Measurements from ENCODE around the gene OXSR1. TPM values are rescaled to one million over a fixed set of nuclear protein-coding genes. Genes with fewer than 3 reads are reported as not detected.

Gene OXSR1
- total and polyA plus RNA-seq, 3 experiments from 2014 or later: 16.4 to 60.0 (median 56.3) TPM

DNA sequence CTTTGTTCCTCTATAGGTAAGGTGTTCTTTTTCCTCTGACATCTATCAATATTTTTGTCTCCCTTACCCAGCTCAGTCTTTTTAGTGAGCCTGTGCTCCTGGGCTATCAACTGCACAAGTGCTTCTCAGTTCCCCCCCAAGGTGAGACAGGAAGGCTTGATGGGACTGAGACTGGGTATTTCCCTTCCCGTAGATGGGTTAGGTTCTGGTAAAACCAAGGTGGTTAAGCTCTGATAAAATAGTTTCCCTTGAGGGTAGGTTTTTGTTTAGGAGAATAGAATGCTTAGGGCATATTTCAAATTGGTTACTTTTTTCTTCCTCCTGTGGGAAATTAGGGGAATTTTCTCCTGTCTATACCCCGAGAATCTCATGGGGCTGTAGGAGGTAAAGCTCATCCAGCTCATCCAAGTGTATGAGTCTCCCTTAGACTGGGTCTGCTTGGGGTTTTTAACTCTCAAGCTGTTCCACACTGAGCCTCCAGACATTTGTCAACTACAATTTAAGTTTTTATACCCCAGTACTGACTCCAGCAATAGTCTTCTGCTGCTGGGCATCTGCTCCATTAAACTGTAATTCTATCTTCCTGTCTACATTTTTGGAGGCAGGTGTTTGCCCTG is 44.9 kb downstream of the OXSR1 start:
- Mint-ChIP-seq H3K4me3 (peak overlapping the region in 5 of 7 donors; percentile 7 to 47 (median 38)), H3K4me1 (peaks cover 51 to 86% (median 78%) of the 10 kb centered on the region in 3 donors), H3K27me3 (no peaks in the 10 kb centered on the region), H3K9me3 (no peaks in the 10 kb centered on the region), H3K36me3 (peaks cover 3 to 25% (median 8%) of the 10 kb centered on the region in 3 donors), H3K27ac (peak overlapping the region in 6 of 8 donors; percentile 10 to 82 (median 54))
- Histone ChIP-seq H3K27ac (ENCODE audit: low read depth, low read length) (no peak overlapping the region), H3K4me3 (ENCODE audit: low read length) (no peak overlapping the region), H3K4me1 (ENCODE audit: insufficient read depth, low read length) (no peaks in the 10 kb centered on the region), H3K36me3 (ENCODE audit: insufficient read depth, low read length) (no peaks in the 10 kb centered on the region), H3K27me3 (ENCODE audit: insufficient read depth, low read length, poor library complexity, severe bottlenecking) (no peaks in the 10 kb centered on the region), H3K9me3 (ENCODE audit: low read length) (no peaks in the 10 kb centered on the region)
- CTCF ChIA-PET: interaction anchor here (0.8 kb wide), 1 partner anchor 18 kb away, joined by 3 read pairs; no protein-coding TSS in a partner anchor
- POLR2A ChIA-PET: no interaction called here
- DNase-seq: no peak

DNA sequence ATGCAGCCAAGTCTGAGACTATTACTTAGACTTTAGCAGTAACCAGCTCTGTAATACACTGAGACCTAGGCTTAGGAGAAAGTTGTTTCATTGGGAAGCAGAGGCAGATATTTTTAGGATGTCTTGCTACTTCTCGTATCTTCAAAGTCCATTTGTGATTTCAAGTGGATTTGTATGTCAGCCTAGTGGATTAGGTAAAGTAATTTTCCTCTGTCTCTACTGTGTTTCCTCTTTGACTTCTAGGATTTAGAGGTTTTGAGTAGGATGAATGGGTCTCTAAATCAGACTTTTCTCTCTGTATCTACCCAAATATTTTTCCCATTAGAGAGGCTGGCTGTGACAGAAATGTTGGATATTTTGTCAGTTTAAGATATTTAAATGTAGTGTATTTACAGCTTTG is 46.8 kb downstream of the OXSR1 start:
- H3K27me3 ChIP-seq (ENCODE audit: insufficient read depth, low read length, poor library complexity, severe bottlenecking): no peaks in the 10 kb centered on the region
- no peak overlapping the region for H3K4me3 ChIP-seq (ENCODE audit: low read length)
- no peak overlapping the region for H3K4me3 Mint-ChIP-seq
- no peaks in the 10 kb centered on the region for H3K27me3 Mint-ChIP-seq
- ChIA-PET POLR2A (no interaction called here), CTCF (no interaction called here)
- H3K36me3 Mint-ChIP-seq: peaks cover 3 to 35% (median 15%) of the 10 kb centered on the region in 3 donors
- peaks cover 43 to 77% (median 72%) of the 10 kb centered on the region in 3 donors for H3K4me1 Mint-ChIP-seq
- H3K27ac ChIP-seq (ENCODE audit: low read depth, low read length): no peak overlapping the region
- peaks cover 6% of the 10 kb centered on the region for H3K36me3 ChIP-seq (ENCODE audit: insufficient read depth, low read length)
- no peaks in the 10 kb centered on the region for H3K9me3 ChIP-seq (ENCODE audit: low read length)
- no peaks in the 10 kb centered on the region for H3K9me3 Mint-ChIP-seq
- no peaks in the 10 kb centered on the region for H3K4me1 ChIP-seq (ENCODE audit: insufficient read depth, low read length)
- no peak for DNase-seq
- peak overlapping the region in 2 of 8 donors; percentile 13 to 32 for H3K27ac Mint-ChIP-seq

DNA sequence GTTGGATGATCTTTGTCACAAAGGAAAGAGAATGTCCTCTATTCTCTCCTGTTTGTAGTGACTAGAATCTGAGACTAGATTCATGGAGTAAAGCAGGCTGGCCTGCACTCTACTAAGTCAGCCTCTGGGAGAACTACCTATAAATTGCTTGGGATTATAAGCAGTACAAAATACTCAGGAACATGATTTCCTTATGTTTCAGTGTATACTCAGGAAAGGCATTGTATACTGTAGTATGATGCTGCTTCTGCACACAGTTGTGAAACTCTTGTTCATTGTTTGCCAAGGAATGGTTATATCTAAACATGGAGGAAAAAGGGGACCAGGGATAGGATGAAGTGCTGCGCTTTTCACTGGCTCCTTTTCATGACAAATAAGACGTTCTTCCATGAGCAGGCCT is 49.2 kb downstream of the OXSR1 start:
- CTCF ChIA-PET: no interaction called here
- Mint-ChIP-seq H3K36me3 (peaks cover 0 to 37% (median 17%) of the 10 kb centered on the region in 3 donors), H3K9me3 (no peaks in the 10 kb centered on the region), H3K4me3 (no peak overlapping the region), H3K27ac (no peak overlapping the region), H3K4me1 (peaks cover 33 to 73% (median 70%) of the 10 kb centered on the region in 3 donors), H3K27me3 (no peaks in the 10 kb centered on the region)
- Histone ChIP-seq H3K36me3 (ENCODE audit: insufficient read depth, low read length) (peaks cover 6% of the 10 kb centered on the region), H3K4me3 (ENCODE audit: low read length) (no peak overlapping the region), H3K9me3 (ENCODE audit: low read length) (no peaks in the 10 kb centered on the region), H3K4me1 (ENCODE audit: insufficient read depth, low read length) (no peaks in the 10 kb centered on the region), H3K27ac (ENCODE audit: low read depth, low read length) (no peak overlapping the region), H3K27me3 (ENCODE audit: insufficient read depth, low read length, poor library complexity, severe bottlenecking) (no peaks in the 10 kb centered on the region)
- POLR2A ChIA-PET: no interaction called here
- DNase-seq: no peak

DNA sequence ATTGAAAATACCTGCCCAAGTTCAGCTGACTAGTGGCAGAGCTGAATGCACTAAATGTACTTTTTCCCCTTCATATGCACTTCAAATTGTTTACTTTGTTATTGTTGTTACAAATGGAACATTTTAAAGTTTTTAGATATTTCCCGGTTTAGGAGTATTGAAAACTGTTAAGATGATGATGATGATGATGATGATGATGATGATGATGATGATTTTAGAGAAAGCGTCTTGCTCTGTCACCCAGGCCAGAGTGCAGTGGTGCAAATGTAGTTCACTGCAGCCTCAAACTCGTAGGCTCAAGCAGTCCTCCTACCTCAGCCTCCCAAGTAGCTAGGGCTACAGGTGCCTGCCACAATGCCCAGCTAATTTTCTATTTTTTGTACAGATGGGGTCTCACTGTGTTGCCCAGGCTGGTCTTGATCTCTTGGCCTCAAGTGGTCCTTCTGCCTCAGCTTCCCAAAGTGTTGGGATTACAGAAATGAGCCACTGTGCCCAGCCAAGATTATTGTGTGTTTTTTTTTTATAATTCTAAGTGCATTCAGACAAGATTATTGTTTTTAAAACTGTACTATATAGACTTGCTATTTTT is 54.4 kb downstream of the OXSR1 start:
- Histone ChIP-seq H3K27me3 (ENCODE audit: insufficient read depth, low read length, poor library complexity, severe bottlenecking) (no peaks in the 10 kb centered on the region), H3K9me3 (ENCODE audit: low read length) (no peaks in the 10 kb centered on the region), H3K4me3 (ENCODE audit: low read length) (no peak overlapping the region), H3K36me3 (ENCODE audit: insufficient read depth, low read length) (peaks cover 22% of the 10 kb centered on the region), H3K4me1 (ENCODE audit: insufficient read depth, low read length) (no peaks in the 10 kb centered on the region), H3K27ac (ENCODE audit: low read depth, low read length) (no peak overlapping the region)
- POLR2A ChIA-PET: no interaction called here
- H3K4me3 Mint-ChIP-seq: no peak overlapping the region
- no peaks in the 10 kb centered on the region for H3K27me3 Mint-ChIP-seq
- CTCF ChIA-PET: no interaction called here
- H3K36me3 Mint-ChIP-seq: peaks cover 7 to 55% (median 17%) of the 10 kb centered on the region in 3 donors
- H3K27ac Mint-ChIP-seq: peak overlapping the region in 1 of 8 donors; percentile 7
- no peaks in the 10 kb centered on the region for H3K9me3 Mint-ChIP-seq
- DNase-seq: no peak
- H3K4me1 Mint-ChIP-seq: peaks cover 9 to 40% (median 24%) of the 10 kb centered on the region in 3 donors

DNA sequence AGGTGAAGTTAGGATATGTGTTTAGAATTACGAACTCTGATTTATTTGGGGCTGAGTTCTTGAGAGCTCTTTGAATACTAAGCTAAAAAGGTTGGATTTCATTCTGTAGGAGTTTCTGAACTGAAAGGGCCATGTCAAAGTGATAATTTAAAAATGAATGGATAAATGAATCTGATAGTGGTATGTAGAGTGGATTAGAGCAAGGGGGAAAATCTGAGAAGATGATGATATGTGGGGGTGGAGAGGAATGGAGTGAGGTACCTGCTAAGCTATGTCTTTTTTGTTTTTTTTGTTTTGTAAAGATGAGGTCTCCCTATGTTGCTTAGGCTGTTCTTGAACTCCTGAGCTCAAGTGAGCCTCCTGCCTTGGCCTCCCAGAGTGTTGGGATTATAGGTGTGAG is 55.7 kb downstream of the OXSR1 start:
- POLR2A ChIA-PET: no interaction called here
- H3K27me3 Mint-ChIP-seq: no peaks in the 10 kb centered on the region
- no peak for DNase-seq
- H3K36me3 Mint-ChIP-seq: peaks cover 7 to 67% (median 21%) of the 10 kb centered on the region in 3 donors
- CTCF ChIA-PET: interaction anchor here (1.3 kb wide), 1 partner anchor 104 kb away, joined by 3 read pairs; no protein-coding TSS in a partner anchor
- Histone ChIP-seq H3K4me1 (ENCODE audit: insufficient read depth, low read length) (no peaks in the 10 kb centered on the region), H3K36me3 (ENCODE audit: insufficient read depth, low read length) (peaks cover 22% of the 10 kb centered on the region), H3K9me3 (ENCODE audit: low read length) (no peaks in the 10 kb centered on the region), H3K27me3 (ENCODE audit: insufficient read depth, low read length, poor library complexity, severe bottlenecking) (no peaks in the 10 kb centered on the region), H3K4me3 (ENCODE audit: low read length) (no peak overlapping the region), H3K27ac (ENCODE audit: low read depth, low read length) (no peak overlapping the region)
- no peaks in the 10 kb centered on the region for H3K9me3 Mint-ChIP-seq
- peak overlapping the region in 2 of 8 donors; percentile 10 to 20 for H3K27ac Mint-ChIP-seq
- peaks cover 9 to 36% (median 18%) of the 10 kb centered on the region in 3 donors for H3K4me1 Mint-ChIP-seq
- peak overlapping the region in 1 of 7 donors; percentile 7 for H3K4me3 Mint-ChIP-seq

DNA sequence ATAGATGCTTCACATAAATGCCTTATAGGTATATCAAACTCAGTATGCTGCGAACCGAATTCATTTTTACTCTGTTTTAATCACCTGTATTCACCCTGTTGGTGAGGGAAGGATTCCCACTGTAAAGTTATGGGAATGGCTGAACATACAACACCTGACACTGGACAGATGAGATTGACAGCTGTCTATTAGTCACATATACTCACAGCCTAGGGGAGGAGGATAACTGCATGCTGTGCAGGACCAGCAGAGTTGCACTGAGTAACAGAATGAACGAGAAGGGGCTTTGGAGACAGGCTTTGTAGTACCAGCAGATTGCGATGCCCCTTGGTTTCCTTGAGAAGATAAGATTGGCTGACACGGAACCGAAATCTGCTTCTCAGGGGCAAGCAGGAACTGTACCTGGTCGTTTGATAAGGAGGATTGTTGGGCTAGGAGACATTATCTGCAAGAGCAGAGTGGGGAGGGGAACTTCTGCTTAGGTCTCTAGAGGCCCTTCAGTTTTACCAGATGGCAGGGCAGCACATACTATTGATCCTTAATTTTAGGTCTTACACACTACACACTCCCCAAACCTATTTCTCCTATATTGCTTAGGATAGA is 56.8 kb downstream of the OXSR1 start:
- H3K4me1 Mint-ChIP-seq: peaks cover 4 to 31% (median 15%) of the 10 kb centered on the region in 3 donors
- Histone ChIP-seq H3K36me3 (ENCODE audit: insufficient read depth, low read length) (peaks cover 16% of the 10 kb centered on the region), H3K4me1 (ENCODE audit: insufficient read depth, low read length) (no peaks in the 10 kb centered on the region), H3K27ac (ENCODE audit: low read depth, low read length) (no peak overlapping the region), H3K9me3 (ENCODE audit: low read length) (no peaks in the 10 kb centered on the region), H3K4me3 (ENCODE audit: low read length) (no peak overlapping the region), H3K27me3 (ENCODE audit: insufficient read depth, low read length, poor library complexity, severe bottlenecking) (no peaks in the 10 kb centered on the region)
- POLR2A ChIA-PET: no interaction called here
- DNase-seq: no peak
- peak overlapping the region in 1 of 8 donors; percentile 54 for H3K27ac Mint-ChIP-seq
- CTCF ChIA-PET: no interaction called here
- no peak overlapping the region for H3K4me3 Mint-ChIP-seq
- H3K36me3 Mint-ChIP-seq: peaks cover 7 to 63% (median 19%) of the 10 kb centered on the region in 3 donors
- no peaks in the 10 kb centered on the region for H3K9me3 Mint-ChIP-seq
- H3K27me3 Mint-ChIP-seq: no peaks in the 10 kb centered on the region

DNA sequence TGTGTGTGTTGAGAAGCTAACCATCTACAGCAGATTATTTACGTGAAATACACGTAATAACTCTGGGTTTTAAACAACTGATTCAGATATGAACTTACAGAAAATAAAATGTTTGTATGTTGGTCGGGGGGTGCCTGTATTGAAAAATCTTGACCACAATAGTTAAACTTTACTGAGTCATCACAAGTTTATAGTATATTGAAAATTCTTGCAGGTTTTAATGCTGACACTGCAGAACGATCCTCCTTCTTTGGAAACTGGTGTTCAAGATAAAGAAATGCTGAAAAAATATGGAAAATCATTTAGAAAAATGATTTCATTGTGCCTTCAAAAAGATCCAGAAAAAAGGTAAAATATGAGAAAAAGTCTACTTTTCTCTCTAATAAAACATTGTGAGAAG is 59.0 kb downstream of the OXSR1 start:
- Histone ChIP-seq H3K9me3 (ENCODE audit: low read length) (no peaks in the 10 kb centered on the region), H3K27ac (ENCODE audit: low read depth, low read length) (no peak overlapping the region), H3K27me3 (ENCODE audit: insufficient read depth, low read length, poor library complexity, severe bottlenecking) (no peaks in the 10 kb centered on the region), H3K4me3 (ENCODE audit: low read length) (no peak overlapping the region), H3K4me1 (ENCODE audit: insufficient read depth, low read length) (no peaks in the 10 kb centered on the region), H3K36me3 (ENCODE audit: insufficient read depth, low read length) (peaks cover 16% of the 10 kb centered on the region)
- ChIA-PET POLR2A (no interaction called here), CTCF (no interaction called here)
- no peak overlapping the region for H3K4me3 Mint-ChIP-seq
- no peak for DNase-seq
- no peak overlapping the region for H3K27ac Mint-ChIP-seq
- no peaks in the 10 kb centered on the region for H3K27me3 Mint-ChIP-seq
- H3K4me1 Mint-ChIP-seq: peaks cover 3 to 15% (median 4%) of the 10 kb centered on the region in 3 donors
- peaks cover 7 to 69% (median 24%) of the 10 kb centered on the region in 3 donors for H3K36me3 Mint-ChIP-seq
- H3K9me3 Mint-ChIP-seq: no peaks in the 10 kb centered on the region

DNA sequence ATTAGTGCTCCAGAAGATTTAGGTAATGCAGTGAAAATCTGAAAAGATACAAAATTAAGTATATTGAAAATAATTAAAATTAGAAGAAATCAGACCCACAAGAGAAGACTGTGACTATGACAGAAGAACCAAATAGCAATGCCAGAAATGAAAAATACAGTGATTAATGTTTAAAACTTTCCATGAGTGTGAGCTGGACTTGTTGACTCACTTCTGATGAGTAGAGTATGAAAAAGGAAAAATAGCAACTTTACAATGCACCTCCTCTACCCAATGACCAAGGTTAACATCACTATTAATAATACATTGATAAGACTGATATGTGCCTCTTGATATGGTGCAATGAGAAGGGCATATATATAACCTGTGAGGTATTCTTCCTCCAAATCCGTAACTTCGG is 60.9 kb downstream of the OXSR1 start:
- Histone ChIP-seq H3K4me1 (ENCODE audit: insufficient read depth, low read length) (no peaks in the 10 kb centered on the region), H3K9me3 (ENCODE audit: low read length) (no peaks in the 10 kb centered on the region), H3K4me3 (ENCODE audit: low read length) (no peak overlapping the region), H3K36me3 (ENCODE audit: insufficient read depth, low read length) (peaks cover 21% of the 10 kb centered on the region), H3K27ac (ENCODE audit: low read depth, low read length) (no peak overlapping the region), H3K27me3 (ENCODE audit: insufficient read depth, low read length, poor library complexity, severe bottlenecking) (no peaks in the 10 kb centered on the region)
- Mint-ChIP-seq H3K27me3 (no peaks in the 10 kb centered on the region), H3K36me3 (peaks cover 7 to 80% (median 29%) of the 10 kb centered on the region in 3 donors), H3K9me3 (no peaks in the 10 kb centered on the region), H3K27ac (no peak overlapping the region), H3K4me1 (peaks cover 0 to 3% (median 0%) of the 10 kb centered on the region in 3 donors), H3K4me3 (no peak overlapping the region)
- ChIA-PET CTCF (no interaction called here), POLR2A (no interaction called here)
- no peak for DNase-seq

All from CD8-positive, alpha-beta memory T cell (primary cell).